H9 (cell line): Measurements from ENCODE around the gene FAM20A. TPM values are rescaled to one million over a fixed set of nuclear protein-coding genes. Genes with fewer than 3 reads are reported as not detected.

Source experiments
- DNase-seq: peaks from one replicate; pipeline ENCODE4 v3.0.0-alpha.2; 2017
- H2AFZ ChIP-seq: one replicate; pipeline ENCODE4 v1.6.1; 2013; ENCODE audit warnings: mild to moderate bottlenecking, low read length, control low read depth, moderate library complexity
- H2AK5ac ChIP-seq: 2 replicates; pipeline ENCODE4 v1.6.1; 2013; ENCODE audit warnings: low read length, control low read depth, mixed read lengths; ENCODE audit not compliant: insufficient read length
- H2BK120ac ChIP-seq: one replicate; pipeline ENCODE4 v1.6.1; 2013; ENCODE audit warnings: low read depth, mild to moderate bottlenecking, low read length, control low read depth, inconsistent platforms; ENCODE audit not compliant: poor library complexity, severe bottlenecking
- H2BK12ac ChIP-seq: 2 replicates; pipeline ENCODE4 v1.6.1; 2013; ENCODE audit warnings: low read length, control low read depth, mixed read lengths, low read depth; ENCODE audit not compliant: insufficient read length
- H2BK15ac ChIP-seq: 2 replicates; pipeline ENCODE4 v1.6.1; 2013; ENCODE audit warnings: low read depth, low read length, control low read depth
- H2BK20ac ChIP-seq: one replicate; pipeline ENCODE4 v1.6.1; 2013; ENCODE audit warnings: low read depth, mild to moderate bottlenecking, low read length, control low read depth, inconsistent platforms; ENCODE audit not compliant: poor library complexity, severe bottlenecking
- H2BK5ac ChIP-seq: 2 replicates; pipeline ENCODE4 v1.6.1; 2013; ENCODE audit warnings: low read length, control low read depth, mixed read lengths; ENCODE audit not compliant: insufficient read length
- H3K14ac ChIP-seq: 2 replicates; pipeline ENCODE4 v1.6.1; 2013; ENCODE audit warnings: low read length, control low read depth; ENCODE audit not compliant: insufficient read depth
- H3K18ac ChIP-seq: 2 replicates; pipeline ENCODE4 v1.6.1; 2013; ENCODE audit warnings: low read depth, mild to moderate bottlenecking, mixed read lengths, low read length, control low read depth; ENCODE audit not compliant: insufficient read length
- H3K23ac ChIP-seq: 2 replicates; pipeline ENCODE4 v1.6.1; 2013; ENCODE audit warnings: low read length, control low read depth, mixed read lengths, low read depth; ENCODE audit not compliant: insufficient read length
- H3K23me2 ChIP-seq: 2 replicates; pipeline ENCODE4 v1.6.1; 2013; ENCODE audit warnings: low read depth, mild to moderate bottlenecking, mixed read lengths, low read length, control low read depth; ENCODE audit not compliant: insufficient read length, poor library complexity, severe bottlenecking
- H3K27ac ChIP-seq: 2 replicates; pipeline ENCODE4 v1.5.1; 2013; ENCODE audit warnings: low read length, control low read depth, mixed read lengths, low read depth; ENCODE audit not compliant: insufficient read length
- H3K27me3 ChIP-seq: 2 replicates; pipeline ENCODE4 v1.6.1; 2013; ENCODE audit warnings: low read length, control low read depth, inconsistent platforms; ENCODE audit not compliant: insufficient read depth
- H3K4ac ChIP-seq: 2 replicates; pipeline ENCODE4 v1.6.1; 2013; ENCODE audit warnings: low read depth, mild to moderate bottlenecking, control low read depth, inconsistent platforms, low read length, moderate library complexity
- H3K4me1 ChIP-seq: 2 replicates; pipeline ENCODE4 v1.6.1; 2013; ENCODE audit warnings: low read length, control low read depth, inconsistent platforms; ENCODE audit not compliant: insufficient read depth
- H3K4me2 ChIP-seq: 2 replicates; pipeline ENCODE4 v1.6.1; 2013; ENCODE audit warnings: low read length, control low read depth, mixed read lengths; ENCODE audit not compliant: insufficient read length, insufficient read depth
- H3K56ac ChIP-seq: 2 replicates; pipeline ENCODE4 v1.6.1; 2013; ENCODE audit warnings: low read depth, mild to moderate bottlenecking, mixed read lengths, low read length, control low read depth; ENCODE audit not compliant: insufficient read length
- H3K79me1 ChIP-seq: 2 replicates; pipeline ENCODE4 v1.6.1; 2013; ENCODE audit warnings: low read depth, mild to moderate bottlenecking, moderate library complexity, low read length, control low read depth, inconsistent platforms; ENCODE audit not compliant: insufficient read depth, poor library complexity, severe bottlenecking
- H3K79me2 ChIP-seq: 2 replicates; pipeline ENCODE4 v1.6.1; 2013; ENCODE audit warnings: low read length, control low read depth, inconsistent platforms; ENCODE audit not compliant: insufficient read depth
- H3K9ac ChIP-seq: 2 replicates; pipeline ENCODE4 v1.6.1; 2013; ENCODE audit warnings: low read length, control low read depth, mixed read lengths; ENCODE audit not compliant: insufficient read length; ENCODE audit errors: extremely low read depth
- H3K9me3 ChIP-seq: one replicate; pipeline ENCODE4 v1.6.1; 2013; ENCODE audit warnings: low read depth, low read length, inconsistent platforms; ENCODE audit not compliant: control insufficient read depth
- H3T11ph ChIP-seq: one replicate; pipeline ENCODE4 v1.6.1; 2013; ENCODE audit warnings: mild to moderate bottlenecking, low read length, control low read depth, inconsistent platforms
- H4K20me1 ChIP-seq: one replicate; pipeline ENCODE4 v1.6.1; 2013; ENCODE audit not compliant: control insufficient read depth, insufficient read length, insufficient read depth
- H4K5ac ChIP-seq: 2 replicates; pipeline ENCODE4 v1.6.1; 2013; ENCODE audit warnings: low read depth, mild to moderate bottlenecking, mixed read lengths, low read length, control low read depth; ENCODE audit not compliant: insufficient read length
- H4K8ac ChIP-seq: replicated peaks from 2 replicates; pipeline ENCODE4 v1.6.1; 2013; ENCODE audit warnings: low read length, control low read depth, mixed read lengths, low read depth; ENCODE audit not compliant: insufficient read length
- H4K91ac ChIP-seq: 2 replicates; pipeline ENCODE4 v1.6.1; 2013; ENCODE audit warnings: low read depth, mild to moderate bottlenecking, moderate library complexity, mixed read lengths, low read length, control low read depth; ENCODE audit not compliant: insufficient read length
- H3K27ac Mint-ChIP-seq, 3 experiments: 2 replicates in 2 of 3; 3 replicates in 1 of 3; pipeline ENCODE4 v1.8.0; 2020 to 2021; ENCODE audit warnings: mixed read lengths in 3 of 3, mild to moderate bottlenecking in 1 of 3, moderate library complexity in 1 of 3
- H3K27me3 Mint-ChIP-seq: 2 replicates; pipeline ENCODE4 v1.8.0; 2021; ENCODE audit warnings: low read depth, mild to moderate bottlenecking, moderate library complexity, mixed read lengths
- H3K36me3 Mint-ChIP-seq, 3 experiments: 2 replicates in 2 of 3; 3 replicates in 1 of 3; pipeline ENCODE4 v1.8.0; 2020 to 2021; ENCODE audit warnings: low read depth in 3 of 3, mixed read lengths in 3 of 3; ENCODE audit not compliant: insufficient read depth in 1 of 3
- H3K4me1 Mint-ChIP-seq, 2 experiments: 2 replicates each; pipeline ENCODE4 v1.8.0; 2020; ENCODE audit warnings: mixed read lengths in 2 of 2
- H3K4me3 Mint-ChIP-seq, 2 experiments: 2 replicates in 1 of 2; 3 replicates in 1 of 2; pipeline ENCODE4 v1.8.0; 2020 to 2021; ENCODE audit warnings: mild to moderate bottlenecking in 2 of 2, mixed read lengths in 2 of 2, moderate library complexity in 1 of 2
- H3K9me3 Mint-ChIP-seq, 2 experiments: 2 replicates in 1 of 2; 3 replicates in 1 of 2; pipeline ENCODE4 v1.8.0; 2020; ENCODE audit warnings: mild to moderate bottlenecking in 2 of 2, mixed read lengths in 2 of 2, moderate library complexity in 1 of 2
- CTCF ChIP-seq: fragments of 200-600 bp; sonication (generic); conservative IDR thresholded peaks from 3 replicates; pipeline ENCODE4 v1.8.0; 2021; ENCODE audit warnings: antibody characterized with exemption, mild to moderate bottlenecking
- WGBS: extraction: QIAGEN DNeasy Blood & Tissue Kit; methylation state at CpG from one replicate; pipeline ENCODE4 v1.1.7; 2013; ENCODE audit warnings: missing lambda C conversion rate, low lambda C conversion rate, mixed read lengths; ENCODE audit not compliant: insufficient read length; ENCODE audit errors: extremely low coverage; 5-methylcytosine and 5-hydroxymethylcytosine counted together
- total RNA-seq: library from RNA; stranded (reverse); gene quantifications from 2 replicates; pipeline ENCODE4 v1.2.1, GENCODE V29; 2021

Gene FAM20A
- total RNA-seq, 1 experiment from 2014 or later, result 34.4 TPM

GRCh38 chr17:68572138-68572842, 28.9 kb downstream of the FAM20A start:
- H3K4me3 Mint-ChIP-seq, result no peak overlapping the region

More at GRCh38 chr17:68572138-68572842, 28.9 kb downstream of the FAM20A start:
- no peaks in the 10 kb centered on the region for H3K9me3 ChIP-seq
- H4K91ac ChIP-seq, result no peak overlapping the region
- no CpG with 5 or more reads among the region's 6 CpGs for WGBS
- no peak overlapping the region for H2BK20ac ChIP-seq
- no peak overlapping the region for H2BK12ac ChIP-seq
- H3K9ac ChIP-seq, result no peak overlapping the region
- H2BK120ac ChIP-seq, result no peak overlapping the region
- H4K8ac ChIP-seq, result no peak overlapping the region
- no peak overlapping the region for H2BK5ac ChIP-seq
- no peaks in the 10 kb centered on the region for H3K27me3 ChIP-seq
- no peak overlapping the region for H3K23ac ChIP-seq
- H3K4ac ChIP-seq, result no peak overlapping the region
- H3K9me3 Mint-ChIP-seq, result no peaks in the 10 kb centered on the region; a peak in 1 of 5 replicates
- H2AK5ac ChIP-seq, result no peak overlapping the region
- no peak overlapping the region for H3K27ac Mint-ChIP-seq
- H2BK15ac ChIP-seq, result no peak overlapping the region
- no peak for TF ChIP-seq CTCF
- peaks cover 3 to 6% of the 10 kb centered on the region in 2 experiments; a peak in 2 of 4 replicates for H3K4me1 Mint-ChIP-seq
- H3K56ac ChIP-seq, result no peak overlapping the region
- no peaks in the 10 kb centered on the region for H3K79me2 ChIP-seq
- H3K18ac ChIP-seq, result no peak overlapping the region
- no peak overlapping the region for H3K27ac ChIP-seq
- no peaks in the 10 kb centered on the region for H3K4me1 ChIP-seq
- no peak overlapping the region for H3K4me2 ChIP-seq
- peaks cover 0 to 7% (median 0%) of the 10 kb centered on the region in 3 experiments; a peak in 3 of 7 replicates for H3K36me3 Mint-ChIP-seq
- no peak for DNase-seq
- H3K23me2 ChIP-seq, result no peaks in the 10 kb centered on the region
- no peaks in the 10 kb centered on the region for H3K79me1 ChIP-seq
- H3T11ph ChIP-seq, result no peak overlapping the region
- H4K20me1 ChIP-seq, result no peaks in the 10 kb centered on the region
- no peak overlapping the region for H2AFZ ChIP-seq
- no peak overlapping the region for H4K5ac ChIP-seq
- H3K14ac ChIP-seq, result no peak overlapping the region
- peaks cover 2% of the 10 kb centered on the region; the same call in 1 of the 2 replicates for H3K27me3 Mint-ChIP-seq
